Natural killer cell (primary cell): ENCODE data around the gene SPAG16. TPM values are rescaled to one million over a fixed set of nuclear protein-coding genes. Genes with fewer than 3 reads are reported as not detected.
A peak's percentile ranks its signal among the peaks of the same experiment; 100 is the strongest.

Experiments used
- ATAC-seq, 3 donors: fragments of 150-1000 bp in 2 of 3; fragments of 200-7000 bp in 1 of 3; cut with Tn5 transposase; 1 replicate in 1 of 3; 2 replicates in 2 of 3; pipeline ENCODE4 v1.10.0; 2021; ENCODE audit warnings: mild to moderate bottlenecking in 2 of 3, moderate library complexity in 2 of 3
- DNase-seq, 2 donors: peaks; one replicate each; pipeline versions ENCODE4 v3.0.0 to v3.0.0-alpha.2; 2013 to 2021; ENCODE audit warnings: mixed read lengths in 1 of 2
- H3K27ac ChIP-seq: one replicate; pipeline ENCODE4 v1.5.1; 2013; ENCODE audit warnings: mild to moderate bottlenecking, low read length
- H3K27me3 ChIP-seq: one replicate; pipeline ENCODE4 v1.6.1; 2013; ENCODE audit warnings: low read length; ENCODE audit not compliant: control insufficient read depth, insufficient read depth
- H3K36me3 ChIP-seq: one replicate; pipeline ENCODE4 v1.6.1; 2013; ENCODE audit warnings: low read length; ENCODE audit not compliant: control insufficient read depth, insufficient read depth
- H3K4me1 ChIP-seq: one replicate; pipeline ENCODE4 v1.6.1; 2013; ENCODE audit warnings: low read length; ENCODE audit not compliant: control insufficient read depth, insufficient read depth
- H3K4me3 ChIP-seq: one replicate; pipeline ENCODE4 v1.5.1; 2013; ENCODE audit warnings: low read length
- H3K9me3 ChIP-seq: one replicate; pipeline ENCODE4 v1.6.1; 2013; ENCODE audit warnings: low read length; ENCODE audit not compliant: control insufficient read depth, insufficient read depth
- H3K27ac Mint-ChIP-seq, 2 donors: one replicate each; pipeline ENCODE4 v1.8.0; 2022; ENCODE audit warnings: mild to moderate bottlenecking in 2 of 2, mixed read lengths in 2 of 2, moderate library complexity in 1 of 2
- H3K27me3 Mint-ChIP-seq, 2 donors: one replicate each; pipeline ENCODE4 v1.8.0; 2022; ENCODE audit warnings: low read depth in 2 of 2, mixed read lengths in 2 of 2
- H3K36me3 Mint-ChIP-seq: one replicate; pipeline ENCODE4 v1.8.0; 2022; ENCODE audit warnings: mixed read lengths
- H3K4me1 Mint-ChIP-seq, 2 donors: one replicate each; pipeline ENCODE4 v1.8.0; 2022; ENCODE audit warnings: mixed read lengths in 2 of 2
- H3K4me3 Mint-ChIP-seq: one replicate; pipeline ENCODE4 v1.8.0; 2022; ENCODE audit warnings: mild to moderate bottlenecking, moderate library complexity, mixed read lengths
- H3K9me3 Mint-ChIP-seq, 2 donors: one replicate each; pipeline ENCODE4 v1.8.0; 2022; ENCODE audit warnings: mixed read lengths in 2 of 2
- WGBS: methylation state at CpG from one replicate; pipeline ENCODE4 v1.1.7; 2013; ENCODE audit warnings: missing lambda C conversion rate; ENCODE audit not compliant: insufficient coverage; 5-methylcytosine and 5-hydroxymethylcytosine counted together
- intact Hi-C: fragments of 100-400 bp; cut with micrococcal nuclease; formaldehyde crosslinking; loops from one replicate; pipeline ENCODE4 v1.14.2; 2022
- total RNA-seq, 4 donors: library from RNA; stranded (reverse); fragments of 120-200 nt in 1 of 4; gene quantifications; one replicate each; pipeline versions ENCODE4 v1.2.3 to v1.2.4, GENCODE V29; 2013 to 2022
- TF ChIP-seq, protein P1 (sequence below): fragments of 200-600 bp; IDR thresholded peaks from one replicate; pipeline ENCODE4 v1.8.0; 2022; ENCODE audit warnings: antibody characterized with exemption

The SPAG16 gene
- total RNA-seq, 3 donors from 2014 or later (not counting 1 experiment from before 2014, with no cell fraction given): 3.5 to 5.8 (median 4.0) TPM

DNA sequence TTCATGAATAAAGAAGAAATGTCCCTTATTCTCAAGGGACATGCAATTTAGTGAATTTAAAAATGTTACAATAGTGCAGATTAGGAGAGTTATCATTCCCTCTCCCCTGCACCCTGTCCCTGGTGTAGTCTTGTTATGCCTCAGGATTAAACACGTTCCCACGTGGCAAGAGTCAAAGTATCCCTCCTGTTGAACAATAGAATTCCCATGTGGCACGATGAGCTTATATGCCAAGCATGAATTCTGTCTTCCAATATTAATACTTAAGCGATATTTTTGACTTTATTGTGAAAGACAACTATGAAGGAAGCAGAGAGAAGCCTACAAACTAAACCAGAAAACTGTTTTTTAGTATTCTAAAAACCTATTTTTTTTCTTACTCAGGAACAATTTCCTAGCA is 36.7 kb upstream of the SPAG16 start:
- intact Hi-C loops: no loop called here
- Mint-ChIP-seq H3K27ac (no peak overlapping the region), H3K4me1 (peaks cover 0 to 5% of the 10 kb centered on the region in 2 donors), H3K4me3 (no peak overlapping the region), H3K27me3 (no peaks in the 10 kb centered on the region), H3K9me3 (no peaks in the 10 kb centered on the region), H3K36me3 (no peaks in the 10 kb centered on the region)
- H3K4me1 ChIP-seq: no peaks in the 10 kb centered on the region
- H3K27me3 ChIP-seq: no peaks in the 10 kb centered on the region
- H3K9me3 ChIP-seq: no peaks in the 10 kb centered on the region
- H3K4me3 ChIP-seq: no peak overlapping the region
- WGBS: 88% methylated on average over 3 of the region's 4 CpGs
- H3K27ac ChIP-seq: no peak overlapping the region
- ATAC-seq (no peak), DNase-seq (no peak)
- TF ChIP-seq, protein P1, sequence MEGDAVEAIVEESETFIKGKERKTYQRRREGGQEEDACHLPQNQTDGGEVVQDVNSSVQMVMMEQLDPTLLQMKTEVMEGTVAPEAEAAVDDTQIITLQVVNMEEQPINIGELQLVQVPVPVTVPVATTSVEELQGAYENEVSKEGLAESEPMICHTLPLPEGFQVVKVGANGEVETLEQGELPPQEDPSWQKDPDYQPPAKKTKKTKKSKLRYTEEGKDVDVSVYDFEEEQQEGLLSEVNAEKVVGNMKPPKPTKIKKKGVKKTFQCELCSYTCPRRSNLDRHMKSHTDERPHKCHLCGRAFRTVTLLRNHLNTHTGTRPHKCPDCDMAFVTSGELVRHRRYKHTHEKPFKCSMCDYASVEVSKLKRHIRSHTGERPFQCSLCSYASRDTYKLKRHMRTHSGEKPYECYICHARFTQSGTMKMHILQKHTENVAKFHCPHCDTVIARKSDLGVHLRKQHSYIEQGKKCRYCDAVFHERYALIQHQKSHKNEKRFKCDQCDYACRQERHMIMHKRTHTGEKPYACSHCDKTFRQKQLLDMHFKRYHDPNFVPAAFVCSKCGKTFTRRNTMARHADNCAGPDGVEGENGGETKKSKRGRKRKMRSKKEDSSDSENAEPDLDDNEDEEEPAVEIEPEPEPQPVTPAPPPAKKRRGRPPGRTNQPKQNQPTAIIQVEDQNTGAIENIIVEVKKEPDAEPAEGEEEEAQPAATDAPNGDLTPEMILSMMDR: no peak
- no peaks in the 10 kb centered on the region for H3K36me3 ChIP-seq

DNA sequence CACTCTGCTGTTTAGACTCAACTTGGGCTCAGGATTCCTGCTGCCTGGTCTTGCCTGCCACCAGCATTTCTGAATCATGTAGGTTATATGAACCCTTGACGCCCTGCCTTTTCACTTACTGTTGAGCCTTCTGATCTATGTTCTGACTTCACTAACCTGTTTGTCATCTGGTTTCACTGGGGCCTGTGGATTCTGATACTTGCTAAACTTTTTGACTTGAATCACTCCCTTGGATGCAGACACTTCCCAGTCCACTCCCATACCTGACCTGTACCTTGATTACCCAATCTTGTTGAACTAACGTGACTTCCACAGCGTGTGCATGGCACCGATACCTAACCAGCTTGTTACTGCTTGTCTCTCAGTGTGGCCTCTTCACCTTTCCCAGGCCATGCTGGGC is 35.6 kb upstream of the SPAG16 start:
- WGBS: 96% methylated on average over 4 of the region's 4 CpGs
- intact Hi-C loops: no loop called here
- H3K4me1 Mint-ChIP-seq: peaks cover 0 to 5% of the 10 kb centered on the region in 2 donors
- Histone ChIP-seq H3K36me3 (no peaks in the 10 kb centered on the region), H3K27me3 (no peaks in the 10 kb centered on the region), H3K4me3 (no peak overlapping the region), H3K4me1 (no peaks in the 10 kb centered on the region), H3K9me3 (no peaks in the 10 kb centered on the region), H3K27ac (no peak overlapping the region)
- H3K27ac Mint-ChIP-seq: no peak overlapping the region
- H3K27me3 Mint-ChIP-seq: peaks cover 0 to 7% of the 10 kb centered on the region in 2 donors
- H3K9me3 Mint-ChIP-seq: no peaks in the 10 kb centered on the region
- TF ChIP-seq, protein P1: no peak
- ATAC-seq: no peak
- no peak overlapping the region for H3K4me3 Mint-ChIP-seq
- H3K36me3 Mint-ChIP-seq: no peaks in the 10 kb centered on the region
- no peak for DNase-seq

DNA sequence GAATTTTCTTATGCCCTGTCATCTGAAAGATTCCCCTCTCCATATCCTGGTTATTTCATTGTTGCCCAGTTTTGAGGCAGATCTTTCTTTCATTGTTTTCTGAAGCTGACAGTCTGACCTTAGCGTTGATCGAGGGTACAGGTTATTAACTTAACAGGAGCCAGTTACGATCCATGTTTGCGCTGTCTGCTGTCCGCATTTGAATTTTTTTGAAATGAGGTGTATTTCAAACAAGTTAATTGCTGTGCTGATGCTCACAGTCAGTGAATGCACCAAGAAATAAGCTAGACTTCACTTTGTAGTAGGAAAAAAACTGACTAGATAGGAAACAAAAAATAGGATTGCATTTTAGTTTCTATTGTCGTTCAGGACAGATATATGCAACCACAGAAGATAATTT is 34.8 kb upstream of the SPAG16 start:
- Histone ChIP-seq H3K27me3 (no peaks in the 10 kb centered on the region), H3K27ac (no peak overlapping the region), H3K9me3 (no peaks in the 10 kb centered on the region), H3K4me1 (no peaks in the 10 kb centered on the region), H3K36me3 (no peaks in the 10 kb centered on the region), H3K4me3 (no peak overlapping the region)
- no peak overlapping the region for H3K4me3 Mint-ChIP-seq
- no peaks in the 10 kb centered on the region for H3K9me3 Mint-ChIP-seq
- intact Hi-C loops: no loop called here
- no peaks in the 10 kb centered on the region for H3K36me3 Mint-ChIP-seq
- peaks cover 0 to 14% of the 10 kb centered on the region in 2 donors for H3K27me3 Mint-ChIP-seq
- WGBS: 86% methylated on average over 6 of the region's 6 CpGs
- TF ChIP-seq, protein P1: no peak
- no peak overlapping the region for H3K27ac Mint-ChIP-seq
- no peak for ATAC-seq
- DNase-seq: no peak
- peaks cover 0 to 5% of the 10 kb centered on the region in 2 donors for H3K4me1 Mint-ChIP-seq

DNA sequence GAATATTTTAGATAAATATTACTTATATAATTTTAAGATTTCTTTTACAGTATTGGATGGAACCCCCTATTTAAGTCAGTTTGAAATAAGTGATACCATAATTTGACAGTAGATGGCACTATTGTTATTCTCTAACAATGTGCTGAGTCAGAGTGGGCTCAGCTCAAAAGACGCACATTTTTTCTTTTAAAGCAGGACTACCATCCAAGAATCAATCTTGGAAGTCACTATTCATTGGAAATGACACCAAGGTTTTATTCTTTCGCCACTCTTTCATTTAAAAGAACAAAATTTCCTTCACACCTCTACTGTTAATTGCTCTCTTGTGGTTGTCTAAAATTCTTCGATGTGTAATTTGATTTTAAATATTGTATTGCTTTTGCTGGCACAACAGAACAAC is 32.6 kb upstream of the SPAG16 start:
- peaks cover 0 to 5% of the 10 kb centered on the region in 2 donors for H3K4me1 Mint-ChIP-seq
- no peak overlapping the region for H3K27ac Mint-ChIP-seq
- H3K36me3 Mint-ChIP-seq: no peaks in the 10 kb centered on the region
- peaks cover 3 to 14% of the 10 kb centered on the region in 2 donors for H3K27me3 Mint-ChIP-seq
- 0% methylated on average over 1 of the region's 3 CpGs for WGBS
- H3K4me3 Mint-ChIP-seq: no peak overlapping the region
- ATAC-seq (peak; percentile 68 to 75 (median 72)), DNase-seq (peak in 1 of 2 donors; percentile 75)
- no peaks in the 10 kb centered on the region for H3K4me1 ChIP-seq
- H3K27me3 ChIP-seq: no peaks in the 10 kb centered on the region
- no peak overlapping the region for H3K4me3 ChIP-seq
- H3K9me3 ChIP-seq: no peaks in the 10 kb centered on the region
- intact Hi-C loops: loop anchor here (5.0 to 10.0 kb wide), 3 partner anchors 564 to 1583 kb away; no protein-coding TSS in a partner anchor
- no peaks in the 10 kb centered on the region for H3K9me3 Mint-ChIP-seq
- TF ChIP-seq, protein P1: peak; percentile 85
- H3K27ac ChIP-seq: no peak overlapping the region
- no peaks in the 10 kb centered on the region for H3K36me3 ChIP-seq
